Activated naive CD4-positive, alpha-beta T cell treated with anti-CD3 and anti-CD28 coated beads, Interleukin-2, amount 10 ng/mL, durations not matched to agents 7 days and 5 days (primary cell): ENCODE data around the gene NOCT.
"Not testable (repeated sequence)": the region's sequence is repeated elsewhere in the genome, so short reads cannot be mapped to it uniquely, and the experiment has no call there.

ENCODE experiments used
- CTCF ChIA-PET: fragments of 350-600 bp; sonication (Branson Sonifier 250); formaldehyde crosslinking; loops from one replicate; lab custom pipeline; 2021; ENCODE audit warnings: antibody characterized with exemption; lab: Charles Lee
- DNase-seq: peaks from one replicate; pipeline ENCODE4 v3.0.0-alpha.2; 2020
- H3K27ac Mint-ChIP-seq: one replicate; pipeline ENCODE4 v1.8.0; 2021; ENCODE audit warnings: mild to moderate bottlenecking, moderate library complexity, mixed read lengths
- H3K27me3 Mint-ChIP-seq: one replicate; pipeline ENCODE4 v1.8.0; 2021; ENCODE audit warnings: mild to moderate bottlenecking, mixed read lengths
- H3K36me3 Mint-ChIP-seq: one replicate; pipeline ENCODE4 v1.8.0; 2021; ENCODE audit warnings: mixed read lengths
- H3K4me1 Mint-ChIP-seq: one replicate; pipeline ENCODE4 v1.8.0; 2021; ENCODE audit warnings: mixed read lengths
- H3K4me3 Mint-ChIP-seq: one replicate; pipeline ENCODE4 v1.8.0; 2021; ENCODE audit warnings: mild to moderate bottlenecking, moderate library complexity, mixed read lengths
- H3K9me3 Mint-ChIP-seq: one replicate; pipeline ENCODE4 v1.8.0; 2021; ENCODE audit warnings: mixed read lengths

NOCT gene

DNA sequence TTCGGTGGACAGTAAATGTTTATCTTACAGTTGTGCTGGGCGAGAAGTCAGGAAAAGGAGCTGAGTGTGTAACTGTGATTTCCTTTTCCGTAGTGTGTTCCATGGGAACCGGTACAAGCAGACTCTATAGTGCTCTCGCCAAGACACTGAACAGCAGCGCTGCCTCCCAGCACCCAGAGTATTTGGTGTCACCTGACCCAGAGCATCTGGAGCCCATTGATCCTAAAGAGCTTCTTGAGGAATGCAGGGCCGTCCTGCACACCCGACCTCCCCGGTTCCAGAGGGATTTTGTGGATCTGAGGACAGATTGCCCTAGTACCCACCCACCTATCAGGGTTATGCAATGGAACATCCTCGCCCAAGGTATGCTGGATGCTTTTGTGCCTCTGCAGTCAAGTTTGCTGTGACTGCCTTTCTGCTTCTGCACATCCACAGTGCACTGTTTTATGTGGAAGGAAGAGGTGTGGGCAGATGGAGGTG, 27.4 kb downstream of the NOCT start:
- no peak for DNase-seq
- peaks cover 42% of the 10 kb centered on the region for H3K36me3 Mint-ChIP-seq

DNA sequence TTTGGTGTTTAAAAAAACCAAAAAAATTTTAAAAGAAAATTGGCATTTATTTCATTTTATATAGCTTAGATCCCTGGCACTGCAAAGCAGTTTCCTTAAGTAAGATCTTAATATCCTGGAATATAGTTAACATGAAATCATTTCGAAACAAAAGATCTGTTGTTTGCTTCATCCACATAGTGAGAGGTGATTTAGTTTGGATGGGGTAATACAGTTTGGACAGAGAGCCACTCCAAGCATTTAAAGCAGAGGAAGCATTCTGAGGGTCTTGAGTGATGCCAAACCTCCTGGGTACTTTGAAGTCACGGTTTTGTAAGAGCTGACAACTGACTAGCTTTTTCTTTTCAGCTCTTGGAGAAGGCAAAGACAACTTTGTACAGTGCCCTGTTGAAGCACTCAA, 28.7 kb downstream of the NOCT start:
- H3K9me3 Mint-ChIP-seq: no peaks in the 10 kb centered on the region
- CTCF ChIA-PET: interaction anchor here (0.7 to 2.6 kb wide), 2 partner anchors 14 to 16 kb away, joined by 3 to 8 read pairs; no protein-coding TSS in a partner anchor
- no peak overlapping the region for H3K27ac Mint-ChIP-seq
- H3K4me3 Mint-ChIP-seq: no peak overlapping the region
- peaks cover 7% of the 10 kb centered on the region for H3K4me1 Mint-ChIP-seq
- no peak for DNase-seq
- H3K36me3 Mint-ChIP-seq: peaks cover 47% of the 10 kb centered on the region
- no peaks in the 10 kb centered on the region for H3K27me3 Mint-ChIP-seq

More for the DNA sequence above, 27.4 kb downstream of the NOCT start:
- H3K4me3 Mint-ChIP-seq: no peak overlapping the region
- peaks cover 7% of the 10 kb centered on the region for H3K4me1 Mint-ChIP-seq
- CTCF ChIA-PET: interaction anchor here (1.0 kb wide), 1 partner anchor 13 kb away, joined by 4 read pairs; no protein-coding TSS in a partner anchor
- no peak overlapping the region for H3K27ac Mint-ChIP-seq
- no peaks in the 10 kb centered on the region for H3K9me3 Mint-ChIP-seq
- no peaks in the 10 kb centered on the region for H3K27me3 Mint-ChIP-seq

DNA sequence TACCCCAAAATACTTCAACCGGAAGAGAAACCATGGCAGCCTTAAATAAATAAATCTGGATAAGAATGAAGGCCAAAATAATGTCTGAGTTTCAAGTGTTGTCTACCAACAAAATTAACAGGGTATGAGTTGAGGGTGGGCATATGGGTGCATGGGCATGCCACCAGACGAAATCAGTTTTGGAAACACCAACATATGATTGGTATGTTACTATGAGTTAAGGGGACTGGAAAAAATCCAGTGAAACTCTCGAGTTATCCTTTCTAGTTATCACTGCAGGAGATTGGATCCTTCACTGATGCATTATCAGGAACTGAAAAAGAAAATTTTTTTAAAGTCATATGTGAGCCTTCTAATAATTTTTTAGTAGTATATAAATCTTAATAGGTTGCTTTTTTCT, 32.4 kb downstream of the NOCT start:
- Mint-ChIP-seq H3K9me3 (no peaks in the 10 kb centered on the region), H3K36me3 (peaks cover 47% of the 10 kb centered on the region), H3K27me3 (no peaks in the 10 kb centered on the region), H3K27ac (no peak overlapping the region), H3K4me1 (no peaks in the 10 kb centered on the region), H3K4me3 (no peak overlapping the region)
- CTCF ChIA-PET: interaction anchor here (0.6 kb wide), 1 partner anchor 14 kb away, joined by 3 read pairs; no protein-coding TSS in a partner anchor
- no peak for DNase-seq

DNA sequence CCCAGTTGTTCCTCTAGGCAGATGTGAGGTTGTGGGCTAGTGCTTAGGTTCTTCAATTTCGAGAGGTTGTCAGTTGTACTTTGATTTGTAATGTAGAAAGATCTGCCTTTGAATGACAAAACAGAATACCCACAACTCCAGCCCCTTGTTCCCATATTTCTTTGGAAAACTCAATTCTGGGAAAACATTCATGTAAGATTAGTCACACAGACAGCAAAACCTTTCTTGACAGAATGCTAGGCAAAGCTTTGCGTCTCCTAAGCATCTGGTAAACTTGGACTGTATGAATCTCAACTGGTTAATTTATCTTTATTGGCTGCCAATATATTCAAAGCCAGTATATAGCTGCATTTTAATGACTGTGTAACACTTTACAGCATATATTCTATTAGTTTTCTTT, 34.9 kb downstream of the NOCT start:
- Mint-ChIP-seq H3K27ac (peak overlapping the region; percentile 28), H3K9me3 (no peaks in the 10 kb centered on the region), H3K27me3 (no peaks in the 10 kb centered on the region), H3K4me1 (no peaks in the 10 kb centered on the region), H3K36me3 (peaks cover 49% of the 10 kb centered on the region), H3K4me3 (no peak overlapping the region)
- CTCF ChIA-PET: no interaction called here
- DNase-seq: no peak

DNA sequence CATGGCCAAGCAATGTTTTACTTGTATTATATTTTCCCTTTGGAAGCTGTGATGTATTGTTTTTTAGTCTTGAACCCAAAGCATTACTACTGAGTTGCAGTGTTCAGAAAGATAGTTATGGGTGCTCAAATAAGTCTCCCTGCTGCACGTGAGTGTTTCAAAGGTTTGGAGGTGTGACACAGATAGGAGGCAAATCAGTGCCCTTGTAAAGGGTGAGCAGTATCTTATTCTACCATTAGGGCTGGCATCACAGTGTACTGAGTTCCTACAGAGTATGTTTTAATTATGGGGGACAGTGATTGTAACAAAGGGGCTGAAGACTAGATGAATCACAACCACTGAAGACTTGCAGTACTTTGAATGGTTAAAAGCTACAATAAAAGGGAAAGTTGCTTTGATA, 38.3 kb downstream of the NOCT start:
- CTCF ChIA-PET: interaction anchor here (1.2 kb wide), 1 partner anchor 26 kb away, joined by 4 read pairs; no protein-coding TSS in a partner anchor
- no peak for DNase-seq
- peaks cover 48% of the 10 kb centered on the region for H3K36me3 Mint-ChIP-seq

DNA sequence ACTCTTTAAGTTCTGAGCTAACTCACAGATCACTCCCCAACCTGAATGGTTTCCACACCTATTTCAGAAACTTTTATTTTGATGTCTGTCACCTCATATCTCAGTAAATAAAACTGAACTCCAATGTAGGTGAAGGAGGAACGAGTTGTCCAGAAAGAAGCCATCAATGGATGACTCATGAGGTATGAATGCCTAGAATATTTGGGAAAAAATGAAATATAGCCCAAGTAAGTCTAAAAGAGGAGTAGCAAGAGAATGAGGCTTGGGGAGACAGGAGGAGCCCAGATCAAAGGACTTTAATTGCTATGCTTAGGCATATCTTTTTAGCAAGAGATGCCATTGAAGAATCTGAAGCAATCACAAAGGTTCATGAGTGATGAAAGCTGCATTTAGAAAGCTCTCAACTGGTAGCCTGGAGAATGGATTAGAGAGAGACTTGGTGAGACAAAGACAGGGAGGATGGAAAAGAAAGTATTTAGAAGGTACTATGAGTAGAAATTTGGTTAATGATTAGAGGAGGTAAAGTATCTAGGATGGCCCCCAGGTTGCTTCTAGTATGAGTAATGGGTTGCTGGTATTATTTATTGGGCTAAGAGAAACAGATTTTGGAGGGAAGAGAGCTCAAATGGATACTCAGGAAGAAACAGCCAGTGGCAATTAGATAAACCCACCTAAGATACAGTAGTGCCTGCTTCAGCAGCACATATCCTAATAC, 39.4 kb downstream of the NOCT start:
- no peak overlapping the region for H3K4me3 Mint-ChIP-seq
- no peaks in the 10 kb centered on the region for H3K27me3 Mint-ChIP-seq
- H3K4me1 Mint-ChIP-seq: peaks cover 5% of the 10 kb centered on the region
- H3K27ac Mint-ChIP-seq: no peak overlapping the region
- DNase-seq: no peak
- CTCF ChIA-PET: interaction anchor here (1.2 kb wide), 1 partner anchor 25 kb away, joined by 4 read pairs; no protein-coding TSS in a partner anchor
- no peaks in the 10 kb centered on the region for H3K9me3 Mint-ChIP-seq
- H3K36me3 Mint-ChIP-seq: peaks cover 48% of the 10 kb centered on the region

More for the DNA sequence above, 38.3 kb downstream of the NOCT start:
- Mint-ChIP-seq H3K9me3 (no peaks in the 10 kb centered on the region), H3K4me1 (peaks cover 5% of the 10 kb centered on the region), H3K4me3 (no peak overlapping the region), H3K27ac (peak overlapping the region; percentile 1), H3K27me3 (no peaks in the 10 kb centered on the region)

DNA sequence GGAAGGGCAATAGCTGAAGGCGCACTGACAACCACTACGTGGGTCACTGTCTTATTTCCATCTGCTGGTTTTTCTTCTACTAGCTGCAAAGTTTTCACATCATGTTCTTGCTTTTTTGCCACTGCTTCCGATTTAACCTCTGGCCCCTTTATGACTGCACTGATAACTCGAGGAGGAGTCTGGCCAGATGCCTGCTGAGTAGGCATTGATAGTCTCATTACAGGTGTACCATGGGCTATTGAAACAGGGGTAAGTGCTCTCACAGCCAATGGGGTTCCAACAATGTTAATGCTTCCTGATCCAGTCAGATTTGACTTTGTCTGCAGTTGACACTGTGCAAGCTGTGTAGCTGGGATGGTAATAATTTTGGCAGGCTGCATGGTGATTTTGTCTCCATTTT, 43.4 kb downstream of the NOCT start:
- peaks cover 56% of the 10 kb centered on the region for H3K36me3 Mint-ChIP-seq
- H3K27me3 Mint-ChIP-seq, CTCF ChIA-PET, H3K4me1 Mint-ChIP-seq, H3K27ac Mint-ChIP-seq, DNase-seq, H3K9me3 Mint-ChIP-seq, H3K4me3 Mint-ChIP-seq: not testable (repeated sequence)

DNA sequence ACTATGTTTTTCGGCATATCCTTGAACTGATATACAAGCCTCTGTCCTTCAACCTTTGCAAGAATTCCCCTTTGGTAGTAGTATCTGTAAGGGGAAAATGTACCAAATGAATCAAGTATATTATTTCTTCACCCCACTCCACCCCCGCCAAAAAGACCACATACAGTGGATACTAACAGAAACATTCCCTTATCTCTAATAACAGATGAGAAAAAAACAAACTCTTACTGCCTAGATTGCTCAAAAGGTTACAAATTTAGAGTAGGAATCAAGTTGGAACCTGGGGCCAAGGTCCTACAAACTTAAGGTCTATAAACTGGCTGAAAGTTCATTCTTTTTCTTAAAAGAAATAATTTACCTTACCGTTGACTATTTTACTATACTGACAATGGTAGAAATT, 45.0 kb downstream of the NOCT start:
- Mint-ChIP-seq H3K9me3 (no peaks in the 10 kb centered on the region), H3K4me1 (peaks cover 5% of the 10 kb centered on the region), H3K4me3 (no peak overlapping the region), H3K27me3 (no peaks in the 10 kb centered on the region), H3K36me3 (peaks cover 51% of the 10 kb centered on the region), H3K27ac (no peak overlapping the region)
- DNase-seq: no peak
- CTCF ChIA-PET: no interaction called here

DNA sequence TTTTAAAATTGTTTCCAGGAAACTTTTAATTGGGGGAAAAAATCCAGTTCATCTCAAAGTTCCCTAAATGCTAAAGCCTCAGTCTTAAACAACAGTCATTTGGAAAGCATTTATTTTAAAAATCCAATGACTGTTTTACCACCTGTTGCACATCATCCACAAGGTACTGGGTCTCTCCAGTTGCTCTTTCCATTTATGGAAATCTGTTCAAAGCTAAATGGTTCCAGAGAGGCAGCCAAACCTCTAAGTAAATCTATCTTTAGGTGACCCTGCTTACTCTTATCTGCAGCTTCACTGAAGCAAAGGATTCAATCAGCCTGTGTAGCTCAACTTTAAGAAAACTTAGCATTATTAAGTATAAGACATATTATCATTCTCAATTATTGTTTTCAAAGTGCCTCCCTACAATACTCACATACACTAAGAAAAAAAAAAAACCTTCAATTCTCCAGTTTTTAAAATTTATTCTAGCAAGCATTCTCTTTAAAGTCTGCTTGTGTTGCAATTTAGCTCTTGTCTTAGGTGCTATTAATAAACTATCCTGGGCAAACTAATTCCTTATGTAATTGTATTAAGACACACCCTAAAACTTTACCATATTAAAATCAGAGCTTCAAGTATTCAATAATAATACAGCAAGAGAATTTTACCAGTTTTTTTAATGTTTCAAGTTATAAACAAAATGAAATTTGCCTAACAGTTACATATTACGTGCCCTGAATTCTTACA, 60.6 kb downstream of the NOCT start:
- H3K27ac Mint-ChIP-seq: no peak overlapping the region
- peaks cover 20% of the 10 kb centered on the region for H3K36me3 Mint-ChIP-seq
- no peak overlapping the region for H3K4me3 Mint-ChIP-seq
- no peaks in the 10 kb centered on the region for H3K27me3 Mint-ChIP-seq
- no peaks in the 10 kb centered on the region for H3K9me3 Mint-ChIP-seq
- CTCF ChIA-PET: interaction anchor here (0.6 to 2.4 kb wide), 2 partner anchors 46 to 421 kb away, joined by 3 to 8 read pairs; no protein-coding TSS in a partner anchor
- H3K4me1 Mint-ChIP-seq: peaks cover 28% of the 10 kb centered on the region
- DNase-seq: no peak

DNA sequence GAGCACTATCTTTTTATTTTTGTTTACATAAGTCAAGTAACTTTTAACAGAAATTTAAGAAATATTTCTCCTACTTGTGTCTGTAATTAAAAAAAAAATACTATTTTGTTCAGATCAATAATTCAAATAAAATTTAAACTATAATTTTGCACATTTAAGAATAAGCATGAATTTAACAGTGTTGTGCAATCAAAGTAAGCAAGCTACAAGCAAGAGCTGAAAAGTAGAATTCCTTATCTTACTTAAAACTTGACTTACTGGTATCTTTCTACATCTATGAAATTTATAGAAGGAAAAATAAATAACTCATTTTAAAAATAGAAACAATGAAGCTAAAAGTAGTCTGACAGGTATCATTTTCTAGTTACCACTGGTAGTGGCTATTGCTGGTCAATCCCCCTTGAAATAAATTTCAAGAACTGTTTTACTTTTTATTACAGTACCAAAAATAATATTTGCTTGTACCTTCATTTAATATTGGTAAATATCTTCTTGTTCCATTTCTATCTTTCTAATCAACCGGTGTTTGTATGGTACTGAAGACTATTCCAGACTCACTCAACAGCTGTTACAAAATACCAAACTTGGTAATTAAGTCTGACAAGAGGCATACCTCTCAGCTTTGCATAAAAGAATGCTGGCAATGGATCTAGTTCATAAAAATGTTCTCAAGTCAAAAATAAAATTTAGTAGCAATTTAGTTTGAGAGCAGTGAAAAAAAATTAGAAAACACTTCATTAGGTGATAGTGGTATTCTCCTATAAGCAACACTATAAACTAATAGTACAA, 62.2 kb downstream of the NOCT start:
- no peak for DNase-seq
- Mint-ChIP-seq H3K36me3 (peaks cover 18% of the 10 kb centered on the region), H3K4me3 (no peak overlapping the region), H3K27me3 (no peaks in the 10 kb centered on the region), H3K9me3 (no peaks in the 10 kb centered on the region), H3K27ac (no peak overlapping the region), H3K4me1 (peaks cover 43% of the 10 kb centered on the region)
- CTCF ChIA-PET: interaction anchor here (0.7 to 1.8 kb wide), 2 partner anchors 47 to 1328 kb away, joined by 3 to 7 read pairs; no protein-coding TSS in a partner anchor

DNA sequence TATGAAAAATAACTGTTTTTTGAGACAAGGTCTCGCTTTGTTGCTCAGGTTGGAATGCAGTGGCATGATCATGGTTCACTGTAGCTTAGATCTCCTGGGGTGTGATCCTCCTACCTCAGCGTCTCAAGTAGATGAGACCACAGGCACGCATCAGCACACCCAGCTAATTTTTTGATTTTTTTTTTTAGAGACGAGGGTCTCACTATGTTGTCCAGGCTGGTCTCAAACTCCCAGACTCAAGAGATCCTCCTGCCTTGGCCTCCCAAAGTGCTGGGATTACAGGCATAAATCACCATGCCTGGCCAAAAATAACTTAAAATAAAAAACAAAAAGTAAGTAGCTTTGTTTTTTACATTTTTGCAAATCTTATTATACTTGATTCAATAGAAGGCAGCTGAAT, 63.3 kb downstream of the NOCT start:
- no peak overlapping the region for H3K27ac Mint-ChIP-seq
- no peak for DNase-seq
- H3K9me3 Mint-ChIP-seq: no peaks in the 10 kb centered on the region
- CTCF ChIA-PET: interaction anchor here (0.6 to 1.8 kb wide), 2 partner anchors 45 to 48 kb away, joined by 4 to 7 read pairs; no protein-coding TSS in a partner anchor
- no peaks in the 10 kb centered on the region for H3K27me3 Mint-ChIP-seq
- H3K4me3 Mint-ChIP-seq: no peak overlapping the region
- peaks cover 43% of the 10 kb centered on the region for H3K4me1 Mint-ChIP-seq
- peaks cover 23% of the 10 kb centered on the region for H3K36me3 Mint-ChIP-seq

DNA sequence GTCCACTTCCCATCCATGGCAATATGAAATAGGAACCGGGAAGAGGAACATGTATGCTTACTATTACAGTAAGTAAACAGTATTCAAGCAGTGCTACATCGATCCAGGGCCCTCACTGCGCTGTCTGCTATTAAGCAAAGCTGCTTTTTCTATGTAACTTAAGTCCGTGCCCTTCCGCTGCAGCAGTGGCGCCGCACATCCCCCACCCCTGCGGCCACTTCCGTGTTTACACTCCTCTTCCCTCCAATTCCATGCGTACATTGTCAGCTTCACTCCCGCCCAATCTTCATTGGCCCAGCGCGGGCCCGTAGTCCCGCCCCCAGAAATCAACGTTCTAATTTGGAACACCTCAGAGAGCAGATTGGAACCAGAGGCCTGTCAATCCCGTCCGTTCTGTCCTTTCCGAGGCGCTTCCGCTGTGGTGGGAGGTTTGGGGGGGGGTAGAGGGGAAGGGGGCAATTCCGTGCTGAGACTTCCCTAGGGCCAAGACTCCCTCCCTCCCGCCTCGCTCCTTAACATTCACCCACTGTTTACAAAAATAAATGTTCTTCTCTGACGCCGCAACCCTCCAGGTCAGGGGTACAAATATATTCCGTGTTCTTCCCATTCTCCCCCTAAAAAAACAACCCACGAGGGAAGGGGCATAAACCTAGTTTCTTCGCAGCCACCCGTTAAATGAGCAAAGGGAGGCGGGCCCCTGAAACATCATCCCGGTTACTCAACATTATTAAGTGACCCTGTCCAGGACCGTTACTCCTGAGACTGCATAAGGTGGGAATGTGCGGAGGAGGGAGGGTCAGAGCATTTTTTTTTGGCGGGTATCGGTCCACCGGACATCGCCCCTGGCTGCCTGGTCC, 67.4 kb downstream of the NOCT start:
- H3K4me1 Mint-ChIP-seq: peaks cover 43% of the 10 kb centered on the region
- peaks cover 19% of the 10 kb centered on the region for H3K36me3 Mint-ChIP-seq
- CTCF ChIA-PET: interaction anchor here (0.6 to 1.6 kb wide), 2 partner anchors 53 to 66 kb away, joined by 3 read pairs; no protein-coding TSS in a partner anchor
- peaks cover 3% of the 10 kb centered on the region for H3K27me3 Mint-ChIP-seq
- H3K9me3 Mint-ChIP-seq: no peaks in the 10 kb centered on the region
- DNase-seq: peak; percentile 97
- H3K4me3 Mint-ChIP-seq: peak overlapping the region; percentile 83
- H3K27ac Mint-ChIP-seq: peak overlapping the region; percentile 100

DNA sequence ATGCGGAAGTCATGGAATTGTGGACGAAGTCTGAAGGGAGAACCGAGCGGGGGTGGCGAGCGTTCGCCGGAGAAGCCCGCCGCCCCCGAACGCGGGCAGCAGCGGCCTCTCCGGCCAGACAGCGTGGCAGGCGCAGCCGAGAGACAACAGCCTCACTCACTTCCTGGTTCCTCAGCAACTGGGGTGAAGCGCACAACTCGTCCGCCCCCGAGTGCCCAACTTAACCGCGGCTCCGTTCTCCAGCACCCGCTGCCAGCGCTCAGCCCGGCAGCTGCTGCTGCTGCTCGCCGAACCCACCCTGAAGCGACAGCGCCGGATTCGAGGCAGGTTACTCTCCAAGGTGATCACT, 68.0 kb downstream of the NOCT start:
- Mint-ChIP-seq H3K4me1 (peaks cover 40% of the 10 kb centered on the region), H3K27me3 (peaks cover 3% of the 10 kb centered on the region), H3K4me3 (peak overlapping the region; percentile 83), H3K9me3 (no peaks in the 10 kb centered on the region), H3K36me3 (peaks cover 19% of the 10 kb centered on the region), H3K27ac (peak overlapping the region; percentile 100)
- DNase-seq: peak; percentile 80
- CTCF ChIA-PET: interaction anchor here (0.6 to 1.6 kb wide), 2 partner anchors 53 to 67 kb away, joined by 3 read pairs; no protein-coding TSS in a partner anchor
